ENCODE measurements around the gene MCTP1.
A peak's percentile ranks its signal among the peaks of the same experiment; 100 is the strongest.

Gene MCTP1

DNA sequence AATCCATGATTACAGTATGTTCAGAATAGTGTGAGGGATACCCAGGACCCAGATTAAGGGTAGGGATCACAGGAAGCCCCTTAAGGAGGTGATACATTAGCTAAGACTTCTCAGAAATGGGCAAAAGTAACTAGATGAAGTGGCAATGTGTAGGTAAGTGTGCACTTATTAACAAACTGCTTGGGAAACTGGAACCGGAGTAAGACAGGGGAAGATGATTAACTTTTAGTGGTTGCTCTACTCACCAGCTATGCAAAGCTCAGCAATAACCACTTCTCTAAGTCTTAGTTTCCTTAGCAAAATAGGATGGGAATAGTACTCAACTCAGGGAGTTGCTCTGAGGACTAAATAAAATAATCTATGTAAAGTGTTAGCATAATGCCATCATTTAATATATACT, 182.2 kb downstream of the MCTP1 start:
- Mint-ChIP-seq H3K27ac (peak overlapping the region in 1 of 3 experiments; percentile 26), H3K9me3 (no peaks in the 10 kb centered on the region), H3K27me3 (ENCODE audit: low read depth) (no peaks in the 10 kb centered on the region), H3K4me3 (no peak overlapping the region), H3K4me1 (no peaks in the 10 kb centered on the region), H3K36me3 (ENCODE audit: low read depth) (no peaks in the 10 kb centered on the region)
- TF ChIP-seq CTCF (IDR thresholded peaks at IDR 0.05; ENCODE audit: unreplicated experiment in 3 of 3), result no peak

GRCh38 chr5:95102080-95102479, 182.8 kb downstream of the MCTP1 start:
- Mint-ChIP-seq H3K4me1 (no peaks in the 10 kb centered on the region), H3K9me3 (no peaks in the 10 kb centered on the region), H3K4me3 (no peak overlapping the region), H3K27ac (no peak overlapping the region), H3K36me3 (ENCODE audit: low read depth) (no peaks in the 10 kb centered on the region), H3K27me3 (ENCODE audit: low read depth) (no peaks in the 10 kb centered on the region)
- TF ChIP-seq CTCF (IDR thresholded peaks at IDR 0.05; ENCODE audit: unreplicated experiment in 3 of 3), result no peak

- no peak for TF ChIP-seq CTCF (IDR thresholded peaks at IDR 0.05; ENCODE audit: unreplicated experiment in 3 of 3)
- H3K4me3 Mint-ChIP-seq, result no peak overlapping the region
- H3K36me3 Mint-ChIP-seq (ENCODE audit: low read depth), result no peaks in the 10 kb centered on the region
- no peaks in the 10 kb centered on the region for H3K9me3 Mint-ChIP-seq
- H3K4me1 Mint-ChIP-seq, result no peaks in the 10 kb centered on the region
- H3K27me3 Mint-ChIP-seq (ENCODE audit: low read depth), result no peaks in the 10 kb centered on the region
- H3K27ac Mint-ChIP-seq, result no peak overlapping the region
Measured at GRCh38 chr5:95100551-95100950, 184.3 kb downstream of the MCTP1 start.

GRCh38 chr5:95098012-95098411, 186.9 kb downstream of the MCTP1 start:
- Mint-ChIP-seq H3K27ac (no peak overlapping the region), H3K27me3 (ENCODE audit: low read depth) (no peaks in the 10 kb centered on the region), H3K4me3 (no peak overlapping the region), H3K9me3 (no peaks in the 10 kb centered on the region), H3K4me1 (no peaks in the 10 kb centered on the region), H3K36me3 (ENCODE audit: low read depth) (no peaks in the 10 kb centered on the region)
- no peak for TF ChIP-seq CTCF (IDR thresholded peaks at IDR 0.05; ENCODE audit: unreplicated experiment in 3 of 3)

GRCh38 chr5:95093211-95093610, 191.7 kb downstream of the MCTP1 start:
- H3K9me3 Mint-ChIP-seq, result no peaks in the 10 kb centered on the region
- no peak for TF ChIP-seq CTCF (IDR thresholded peaks at IDR 0.05; ENCODE audit: unreplicated experiment in 3 of 3)
- no peaks in the 10 kb centered on the region for H3K27me3 Mint-ChIP-seq (ENCODE audit: low read depth)
- no peaks in the 10 kb centered on the region for H3K4me1 Mint-ChIP-seq
- no peaks in the 10 kb centered on the region for H3K36me3 Mint-ChIP-seq (ENCODE audit: low read depth)
- no peak overlapping the region for H3K4me3 Mint-ChIP-seq
- no peak overlapping the region for H3K27ac Mint-ChIP-seq

DNA sequence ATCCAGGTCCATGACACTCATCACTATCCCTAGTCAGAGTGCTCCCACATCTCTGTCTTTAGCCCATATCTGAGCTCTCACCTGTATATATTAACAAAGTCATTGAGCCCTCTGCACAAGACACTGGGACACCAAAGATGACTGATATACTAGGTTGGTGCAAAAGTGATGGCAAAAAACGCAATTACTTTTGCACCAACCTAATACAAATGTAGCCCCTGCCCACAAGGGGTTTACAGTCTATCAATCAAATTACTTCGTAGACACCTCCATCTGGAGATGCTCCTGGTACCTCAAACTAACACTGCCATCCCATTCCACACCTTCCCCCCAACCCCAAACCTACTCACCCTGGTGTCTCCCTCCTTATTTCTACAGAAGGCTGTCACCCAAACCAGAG, 194.1 kb downstream of the MCTP1 start:
- H3K4me3 Mint-ChIP-seq, result no peak overlapping the region
- no peaks in the 10 kb centered on the region for H3K4me1 Mint-ChIP-seq
- H3K9me3 Mint-ChIP-seq, result no peaks in the 10 kb centered on the region
- no peak for TF ChIP-seq CTCF (IDR thresholded peaks at IDR 0.05; ENCODE audit: unreplicated experiment in 3 of 3)
- no peak overlapping the region for H3K27ac Mint-ChIP-seq
- no peaks in the 10 kb centered on the region for H3K27me3 Mint-ChIP-seq (ENCODE audit: low read depth)
- H3K36me3 Mint-ChIP-seq (ENCODE audit: low read depth), result no peaks in the 10 kb centered on the region
